GM23248 (cell line): ENCODE results near the gene TFAP2E. TPM values are rescaled to one million over a fixed set of nuclear protein-coding genes. Genes with fewer than 3 reads are reported as not detected.
"Not testable (repeated sequence)": the region's sequence is repeated elsewhere in the genome, so short reads cannot be mapped to it uniquely, and the experiment has no call there.

Experiments used
- DNase-seq: peaks from one replicate; pipeline ENCODE4 v3.0.0-alpha.2; 2015
- H2AFZ ChIP-seq: fragments of 200-600 bp; sonication (generic); 2 replicates; pipeline ENCODE4 v1.6.1; 2016; ENCODE audit warnings: antibody characterized with exemption
- H3F3A ChIP-seq: fragments of 200-600 bp; sonication (generic); 2 replicates; pipeline ENCODE4 v1.6.1; 2016; ENCODE audit warnings: mild to moderate bottlenecking, antibody characterized with exemption, mixed run types; ENCODE audit not compliant: insufficient read depth
- H3K27ac ChIP-seq: fragments of 200-600 bp; sonication (generic); 2 replicates; pipeline ENCODE4 v1.5.1; 2016; ENCODE audit warnings: mild to moderate bottlenecking
- H3K27me3 ChIP-seq: fragments of 200-600 bp; sonication (generic); replicated peaks from 2 replicates; pipeline ENCODE4 v1.6.1; 2016; ENCODE audit warnings: mild to moderate bottlenecking; ENCODE audit not compliant: insufficient read depth
- H3K36me3 ChIP-seq: fragments of 200-600 bp; sonication (generic); 2 replicates; pipeline ENCODE4 v1.6.1; 2016; ENCODE audit warnings: low read depth, mild to moderate bottlenecking
- H3K4me1 ChIP-seq: fragments of 200-600 bp; sonication (generic); 2 replicates; pipeline ENCODE4 v1.6.1; 2016; ENCODE audit warnings: mild to moderate bottlenecking; ENCODE audit not compliant: insufficient read depth
- H3K4me2 ChIP-seq: fragments of 200-600 bp; sonication (generic); one replicate; pipeline ENCODE4 v1.6.1; 2016; ENCODE audit warnings: mild to moderate bottlenecking; ENCODE audit not compliant: unreplicated experiment
- H3K4me3 ChIP-seq: fragments of 200-600 bp; sonication (generic); 2 replicates; pipeline ENCODE4 v1.5.1; 2016; ENCODE audit warnings: mild to moderate bottlenecking
- H3K79me2 ChIP-seq: fragments of 200-600 bp; sonication (generic); 2 replicates; pipeline ENCODE4 v1.6.1; 2016; ENCODE audit warnings: mild to moderate bottlenecking; ENCODE audit not compliant: insufficient read depth
- H3K9ac ChIP-seq: fragments of 200-600 bp; sonication (generic); 2 replicates; pipeline ENCODE4 v1.6.1; 2016; ENCODE audit warnings: mild to moderate bottlenecking
- H3K9me2 ChIP-seq: fragments of 200-600 bp; sonication (generic); 2 replicates; pipeline ENCODE4 v1.6.1; 2016; ENCODE audit warnings: mixed run types, mild to moderate bottlenecking, moderate library complexity; ENCODE audit not compliant: insufficient read depth
- H3K9me3 ChIP-seq: fragments of 200-600 bp; sonication (generic); one replicate; pipeline ENCODE4 v1.6.1; 2017; ENCODE audit warnings: low read depth
- H4K20me1 ChIP-seq: fragments of 200-600 bp; sonication (generic); 2 replicates; pipeline ENCODE4 v1.6.0; 2016; ENCODE audit not compliant: insufficient read depth
- EZH2 ChIP-seq: fragments of 200-600 bp; sonication (generic); IDR thresholded peaks from 2 replicates; pipeline ENCODE4 v1.6.1; 2018; ENCODE audit warnings: antibody characterized with exemption, mild to moderate bottlenecking; ENCODE audit not compliant: insufficient read depth, poor library complexity, severe bottlenecking
- EZH2phosphoT487 ChIP-seq: fragments of 200-600 bp; sonication (generic); IDR thresholded peaks from 2 replicates; pipeline ENCODE4 v1.6.1; 2018; ENCODE audit warnings: antibody characterized with exemption, moderate library complexity, mild to moderate bottlenecking, low read depth; ENCODE audit not compliant: insufficient read depth
- WGBS, 2 experiments: methylation state at CpG; one replicate each; pipeline ENCODE4 v1.1.6; 2015 to 2017; ENCODE audit warnings: low lambda C conversion rate in 2 of 2, low coverage in 1 of 2; ENCODE audit errors: missing lambda C conversion rate in 2 of 2; 5-methylcytosine and 5-hydroxymethylcytosine counted together
- in situ Hi-C: fragments of 300-500 bp; cut with MboI; formaldehyde crosslinking; loops from 2 replicates; pipeline ENCODE4 v1.15.0; 2020
- polyA plus RNA-seq: library from polyadenylated mRNA; unstranded; fragments of >200 nt; fragmentation: Nextera tagmentation; extraction: Ambion mirVana; gene quantifications from 2 replicates; pipeline ENCODE4 v1.2.1, GENCODE V29; 2016
- total RNA-seq: library from RNA; depleted of rRNA; stranded (reverse); fragments of >200 nt; shearing (Covaris generic); gene quantifications from 2 replicates; pipeline ENCODE4 v1.2.3, GENCODE V29; 2014

Gene TFAP2E
- total and polyA plus RNA-seq, 2 experiments from 2014 or later: 0.18 TPM; not detected in 1

GRCh38 chr1:35576061-35576765, 3.1 kb downstream of the TFAP2E start:
- in situ Hi-C loops: no loop called here
- Histone ChIP-seq H3K4me1 (no peaks in the 10 kb centered on the region), H3K4me3 (no peak overlapping the region), H4K20me1 (no peaks in the 10 kb centered on the region), H3F3A (no peaks in the 10 kb centered on the region), H3K4me2 (no peak overlapping the region), H2AFZ (no peak overlapping the region), H3K27ac (no peak overlapping the region), H3K9me2 (no peaks in the 10 kb centered on the region), H3K9ac (no peak overlapping the region), H3K79me2 (no peaks in the 10 kb centered on the region), H3K36me3 (no peaks in the 10 kb centered on the region), H3K27me3 (no peaks in the 10 kb centered on the region), H3K9me3 (no peaks in the 10 kb centered on the region)
- TF ChIP-seq EZH2: no peak
- WGBS, 2 experiments: 93% methylated on average over 10 of the region's 10 CpGs
- peak; percentile 20 for DNase-seq

GRCh38 chr1:35576766-35577070, 3.6 kb downstream of the TFAP2E start:
- DNase-seq, H3K27ac ChIP-seq, H4K20me1 ChIP-seq, H3K36me3 ChIP-seq, H3K9ac ChIP-seq, H2AFZ ChIP-seq, H3K4me3 ChIP-seq, H3K4me1 ChIP-seq, H3K79me2 ChIP-seq, H3K27me3 ChIP-seq, H3F3A ChIP-seq, H3K9me2 ChIP-seq, H3K4me2 ChIP-seq, H3K9me3 ChIP-seq, in situ Hi-C loops: not testable (repeated sequence)
- WGBS, 2 experiments: 29 to 35% methylated on average over 29 to 34 of the region's 37 CpGs

- Histone ChIP-seq H3K4me3 (peak overlapping the region; percentile 41), H3K79me2 (no peaks in the 10 kb centered on the region), H3K36me3 (no peaks in the 10 kb centered on the region), H3K4me2 (peak overlapping the region; percentile 15), H3K9ac (peak overlapping the region; percentile 49), H3K27ac (no peak overlapping the region), H3K9me2 (no peaks in the 10 kb centered on the region), H4K20me1 (no peaks in the 10 kb centered on the region), H3F3A (no peaks in the 10 kb centered on the region), H3K9me3 (no peaks in the 10 kb centered on the region), H3K27me3 (no peaks in the 10 kb centered on the region), H2AFZ (peak overlapping the region; percentile 89), H3K4me1 (no peaks in the 10 kb centered on the region)
- peak; percentile 44 for DNase-seq
- WGBS, 2 experiments: 19 to 28% methylated on average over 46 to 60 of the region's 70 CpGs
- in situ Hi-C loops: no loop called here
- no peak for TF ChIP-seq EZH2
- no peak for TF ChIP-seq EZH2phosphoT487
These were observed 4.2 kb downstream of the TFAP2E start for GRCh38 chr1:35577071-35577998.

GRCh38 chr1:35580949-35581388, 7.9 kb downstream of the TFAP2E start:
- H3K27me3 ChIP-seq: no peaks in the 10 kb centered on the region
- H2AFZ ChIP-seq: no peak overlapping the region
- no peak overlapping the region for H3K4me2 ChIP-seq
- no peak overlapping the region for H3K4me3 ChIP-seq
- no peaks in the 10 kb centered on the region for H3K9me3 ChIP-seq
- WGBS, 2 experiments: 69 to 71% methylated on average over 4 of the region's 4 CpGs
- DNase-seq: no peak
- no peaks in the 10 kb centered on the region for H3K36me3 ChIP-seq
- no peaks in the 10 kb centered on the region for H3F3A ChIP-seq
- in situ Hi-C loops: no loop called here
- H3K9ac ChIP-seq: no peak overlapping the region
- no peaks in the 10 kb centered on the region for H3K9me2 ChIP-seq
- no peaks in the 10 kb centered on the region for H4K20me1 ChIP-seq
- no peak overlapping the region for H3K27ac ChIP-seq
- TF ChIP-seq EZH2phosphoT487 (no peak), EZH2 (no peak)
- H3K79me2 ChIP-seq: no peaks in the 10 kb centered on the region
- H3K4me1 ChIP-seq: no peaks in the 10 kb centered on the region

- H3F3A ChIP-seq, in situ Hi-C loops, H3K36me3 ChIP-seq, H3K9me3 ChIP-seq, H3K9me2 ChIP-seq, H2AFZ ChIP-seq, DNase-seq, H3K4me1 ChIP-seq, H3K4me2 ChIP-seq, H3K79me2 ChIP-seq, H3K27ac ChIP-seq, H3K27me3 ChIP-seq, H3K4me3 ChIP-seq, H3K9ac ChIP-seq, H4K20me1 ChIP-seq: not testable (repeated sequence)
- WGBS, 2 experiments: 96 to 97% methylated on average over 9 of the region's 9 CpGs
These were observed 8.5 kb downstream of the TFAP2E start for GRCh38 chr1:35581621-35582020.
